ENCODE results near the gene USP17L17. TPM values are rescaled to one million over a fixed set of nuclear protein-coding genes. Genes with fewer than 3 reads are reported as not detected.
"Not testable (repeated sequence)": the region's sequence is repeated elsewhere in the genome, so short reads cannot be mapped to it uniquely, and the experiment has no call there.

The USP17L17 gene, protein sequence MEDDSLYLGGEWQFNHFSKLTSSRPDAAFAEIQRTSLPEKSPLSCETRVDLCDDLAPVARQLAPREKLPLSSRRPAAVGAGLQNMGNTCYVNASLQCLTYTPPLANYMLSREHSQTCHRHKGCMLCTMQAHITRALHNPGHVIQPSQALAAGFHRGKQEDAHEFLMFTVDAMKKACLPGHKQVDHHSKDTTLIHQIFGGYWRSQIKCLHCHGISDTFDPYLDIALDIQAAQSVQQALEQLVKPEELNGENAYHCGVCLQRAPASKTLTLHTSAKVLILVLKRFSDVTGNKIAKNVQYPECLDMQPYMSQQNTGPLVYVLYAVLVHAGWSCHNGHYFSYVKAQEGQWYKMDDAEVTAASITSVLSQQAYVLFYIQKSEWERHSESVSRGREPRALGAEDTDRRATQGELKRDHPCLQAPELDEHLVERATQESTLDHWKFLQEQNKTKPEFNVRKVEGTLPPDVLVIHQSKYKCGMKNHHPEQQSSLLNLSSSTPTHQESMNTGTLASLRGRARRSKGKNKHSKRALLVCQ
- total RNA-seq, result not detected in 2 replicates
- long read RNA-seq, result 0 reads

DNA sequence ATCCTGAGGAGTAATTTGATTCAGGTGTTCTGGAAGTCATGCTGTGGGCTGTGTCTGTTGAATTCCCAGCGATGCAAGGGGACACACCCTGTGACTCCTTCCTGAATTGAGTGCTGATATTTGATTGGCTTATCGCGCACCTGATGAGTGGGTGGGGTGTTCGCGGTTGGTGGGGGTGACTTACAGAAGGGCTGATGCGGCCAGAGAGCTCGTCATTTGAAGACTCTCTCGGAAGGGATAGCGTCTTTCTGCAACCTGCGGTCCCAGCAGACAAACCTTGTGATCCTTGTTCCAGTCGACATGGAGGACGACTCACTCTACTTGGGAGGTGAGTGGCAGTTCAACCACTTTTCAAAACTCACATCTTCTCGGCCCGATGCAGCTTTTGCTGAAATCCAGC, at the start of gene USP17L17:
TSS of gene USP17L17 (plus strand) at position 301 of the 400 bp plus-strand sequence. CDS start at position 301, 0 bp downstream.
- not testable (repeated sequence) for H3K27ac Mint-ChIP-seq (ENCODE audit: unreplicated experiment); DNase-seq (ENCODE audit: low read depth, low spot score); H3K36me3 Mint-ChIP-seq (ENCODE audit: low read depth); H3K9me3 Mint-ChIP-seq; H3K4me1 Mint-ChIP-seq; H3K4me3 Mint-ChIP-seq; H3K27me3 Mint-ChIP-seq (ENCODE audit: low read depth)

DNA sequence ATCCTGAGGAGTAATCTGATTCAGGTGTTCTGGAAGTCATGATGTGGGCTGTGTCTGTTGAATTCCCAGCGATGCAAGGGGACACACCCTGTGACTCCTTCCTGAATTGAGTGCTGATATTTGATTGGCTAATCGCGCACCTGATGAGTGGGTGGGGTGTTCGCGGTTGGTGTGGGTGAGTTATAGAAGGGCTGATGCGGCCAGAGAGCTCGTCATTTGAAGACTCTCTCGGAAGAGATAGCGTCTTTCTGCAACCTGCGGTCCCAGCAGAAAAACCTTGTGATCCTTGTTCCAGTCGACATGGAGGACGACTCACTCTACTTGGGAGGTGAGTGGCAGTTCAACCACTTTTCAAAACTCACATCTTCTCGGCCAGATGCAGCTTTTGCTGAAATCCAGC, 33.3 kb upstream of the USP17L17 start, which contains the start of gene USP17L10:
TSS of gene USP17L10 (plus strand) at position 301 of the 400 bp plus-strand sequence. CDS start at position 301, 0 bp downstream.
- H3K9me3 Mint-ChIP-seq; H3K4me1 Mint-ChIP-seq; H3K36me3 Mint-ChIP-seq (ENCODE audit: low read depth); H3K27me3 Mint-ChIP-seq (ENCODE audit: low read depth); H3K4me3 Mint-ChIP-seq; H3K27ac Mint-ChIP-seq (ENCODE audit: unreplicated experiment); DNase-seq (ENCODE audit: low read depth, low spot score): not testable (repeated sequence)

DNA sequence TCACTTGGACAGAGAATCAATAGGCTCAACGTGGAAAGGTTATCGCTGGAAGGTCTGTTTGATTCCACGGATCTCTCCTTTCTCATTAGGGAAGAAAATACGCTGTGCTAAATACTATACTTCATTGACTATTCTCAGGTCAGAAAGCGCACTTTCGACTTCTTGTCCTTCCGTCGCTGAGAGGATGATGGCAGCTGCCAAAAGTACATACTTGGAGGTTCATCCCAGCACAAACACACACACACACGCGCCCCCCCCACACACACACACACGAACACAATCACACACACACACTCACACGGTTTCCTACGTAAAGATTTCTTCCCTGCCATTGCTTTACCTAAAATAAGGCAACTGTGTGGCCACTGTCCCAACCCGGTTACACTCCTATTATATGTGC, 29.0 kb upstream of the USP17L17 start:
- not testable (repeated sequence) for H3K4me1 Mint-ChIP-seq; H3K36me3 Mint-ChIP-seq (ENCODE audit: low read depth); H3K27ac Mint-ChIP-seq (ENCODE audit: unreplicated experiment); DNase-seq (ENCODE audit: low read depth, low spot score); H3K27me3 Mint-ChIP-seq (ENCODE audit: low read depth); H3K4me3 Mint-ChIP-seq; H3K9me3 Mint-ChIP-seq

DNA sequence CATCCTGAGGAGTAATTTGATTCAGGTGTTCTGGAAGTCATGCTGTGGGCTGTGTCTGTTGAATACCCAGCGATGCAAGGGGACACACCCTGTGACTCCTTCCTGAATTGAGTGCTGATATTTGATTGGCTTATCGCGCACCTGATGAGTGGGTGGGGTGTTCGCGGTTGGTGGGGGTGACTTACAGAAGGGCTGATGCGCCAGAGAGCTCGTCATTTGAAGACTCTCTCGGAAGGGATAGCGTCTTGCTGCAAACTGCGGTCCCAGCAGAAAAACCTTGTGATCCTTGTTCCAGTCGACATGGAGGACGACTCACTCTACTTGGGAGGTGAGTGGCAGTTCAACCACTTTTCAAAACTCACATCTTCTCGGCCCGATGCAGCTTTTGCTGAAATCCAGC, 28.6 kb upstream of the USP17L17 start, which contains the start of gene USP17L11:
TSS of gene USP17L11 (plus strand) at position 301 of the 400 bp plus-strand sequence. CDS start at position 301, 0 bp downstream.
- not testable (repeated sequence) for H3K4me1 Mint-ChIP-seq; H3K9me3 Mint-ChIP-seq; H3K27me3 Mint-ChIP-seq (ENCODE audit: low read depth); H3K4me3 Mint-ChIP-seq; DNase-seq (ENCODE audit: low read depth, low spot score); H3K36me3 Mint-ChIP-seq (ENCODE audit: low read depth); H3K27ac Mint-ChIP-seq (ENCODE audit: unreplicated experiment)

DNA sequence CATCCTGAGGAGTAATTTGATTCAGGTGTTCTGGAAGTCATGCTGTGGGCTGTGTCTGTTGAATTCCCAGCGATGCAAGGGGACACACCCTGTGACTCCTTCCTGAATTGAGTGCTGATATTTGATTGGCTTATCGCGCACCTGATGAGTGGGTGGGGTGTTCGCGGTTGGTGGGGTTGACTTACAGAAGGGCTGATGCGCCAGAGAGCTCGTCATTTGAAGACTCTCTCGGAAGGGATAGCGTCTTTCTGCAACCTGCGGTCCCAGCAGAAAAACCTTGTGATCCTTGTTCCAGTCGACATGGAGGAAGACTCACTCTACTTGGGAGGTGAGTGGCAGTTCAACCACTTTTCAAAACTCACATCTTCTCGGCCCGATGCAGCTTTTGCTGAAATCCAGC, 23.8 kb upstream of the USP17L17 start, which contains the start of gene USP17L12:
TSS of gene USP17L12 (plus strand) at position 301 of the 400 bp plus-strand sequence. CDS start at position 301, 0 bp downstream.
- not testable (repeated sequence) for H3K4me1 Mint-ChIP-seq; H3K36me3 Mint-ChIP-seq (ENCODE audit: low read depth); DNase-seq (ENCODE audit: low read depth, low spot score); H3K9me3 Mint-ChIP-seq; H3K4me3 Mint-ChIP-seq; H3K27ac Mint-ChIP-seq (ENCODE audit: unreplicated experiment); H3K27me3 Mint-ChIP-seq (ENCODE audit: low read depth)

DNA sequence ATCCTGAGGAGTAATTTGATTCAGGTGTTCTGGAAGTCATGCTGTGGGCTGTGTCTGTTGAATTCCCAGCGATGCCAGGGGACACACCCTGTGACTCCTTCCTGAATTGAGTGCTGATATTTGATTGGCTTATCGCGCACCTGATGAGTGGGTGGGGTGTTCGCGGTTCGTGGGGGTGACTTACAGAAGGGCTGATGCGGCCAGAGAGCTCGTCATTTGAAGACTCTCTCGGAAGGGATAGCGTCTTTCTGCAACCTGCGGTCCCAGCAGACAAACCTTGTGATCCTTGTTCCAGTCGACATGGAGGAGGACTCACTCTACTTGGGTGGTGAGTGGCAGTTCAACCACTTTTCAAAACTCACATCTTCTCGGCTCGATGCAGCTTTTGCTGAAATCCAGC, 19.1 kb upstream of the USP17L17 start, which contains the start of gene USP17L13:
TSS of gene USP17L13 (plus strand) at position 301 of the 400 bp plus-strand sequence. CDS start at position 301, 0 bp downstream.
- DNase-seq (ENCODE audit: low read depth, low spot score); H3K27ac Mint-ChIP-seq (ENCODE audit: unreplicated experiment); H3K4me3 Mint-ChIP-seq; H3K4me1 Mint-ChIP-seq; H3K36me3 Mint-ChIP-seq (ENCODE audit: low read depth); H3K27me3 Mint-ChIP-seq (ENCODE audit: low read depth); H3K9me3 Mint-ChIP-seq: not testable (repeated sequence)

DNA sequence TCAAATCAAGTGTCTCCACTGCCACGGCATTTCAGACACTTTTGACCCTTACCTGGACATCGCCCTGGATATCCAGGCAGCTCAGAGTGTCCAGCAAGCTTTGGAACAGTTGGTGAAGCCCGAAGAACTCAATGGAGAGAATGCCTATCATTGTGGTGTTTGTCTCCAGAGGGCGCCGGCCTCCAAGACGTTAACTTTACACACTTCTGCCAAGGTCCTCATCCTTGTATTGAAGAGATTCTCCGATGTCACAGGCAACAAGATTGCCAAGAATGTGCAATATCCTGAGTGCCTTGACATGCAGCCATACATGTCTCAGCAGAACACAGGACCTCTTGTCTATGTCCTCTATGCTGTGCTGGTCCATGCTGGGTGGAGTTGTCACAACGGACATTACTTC, 13.4 kb upstream of the USP17L17 start:
- H3K9me3 Mint-ChIP-seq; H3K27ac Mint-ChIP-seq (ENCODE audit: unreplicated experiment); H3K27me3 Mint-ChIP-seq (ENCODE audit: low read depth); H3K4me3 Mint-ChIP-seq; H3K4me1 Mint-ChIP-seq; H3K36me3 Mint-ChIP-seq (ENCODE audit: low read depth): not testable (repeated sequence)
- DNase-seq (ENCODE audit: low read depth, low spot score), result peak; percentile 0

DNA sequence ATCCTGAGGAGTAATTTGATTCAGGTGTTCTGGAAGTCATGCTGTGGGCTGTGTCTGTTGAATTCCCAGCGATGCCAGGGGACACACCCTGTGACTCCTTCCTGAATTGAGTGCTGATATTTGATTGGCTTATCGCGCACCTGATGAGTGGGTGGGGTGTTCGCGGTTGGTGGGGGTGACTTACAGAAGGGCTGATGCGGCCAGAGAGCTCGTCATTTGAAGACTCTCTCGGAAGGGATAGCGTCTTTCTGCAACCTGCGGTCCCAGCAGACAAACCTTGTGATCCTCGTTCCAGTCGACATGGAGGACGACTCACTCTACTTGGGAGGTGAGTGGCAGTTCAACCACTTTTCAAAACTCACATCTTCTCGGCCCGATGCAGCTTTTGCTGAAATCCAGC, 9.6 kb upstream of the USP17L17 start, which contains the start of gene USP17L15:
TSS of gene USP17L15 (plus strand) at position 301 of the 400 bp plus-strand sequence. CDS start at position 301, 0 bp downstream.
- H3K27ac Mint-ChIP-seq (ENCODE audit: unreplicated experiment); H3K4me1 Mint-ChIP-seq; DNase-seq (ENCODE audit: low read depth, low spot score); H3K27me3 Mint-ChIP-seq (ENCODE audit: low read depth); H3K4me3 Mint-ChIP-seq; H3K9me3 Mint-ChIP-seq; H3K36me3 Mint-ChIP-seq (ENCODE audit: low read depth): not testable (repeated sequence)

DNA sequence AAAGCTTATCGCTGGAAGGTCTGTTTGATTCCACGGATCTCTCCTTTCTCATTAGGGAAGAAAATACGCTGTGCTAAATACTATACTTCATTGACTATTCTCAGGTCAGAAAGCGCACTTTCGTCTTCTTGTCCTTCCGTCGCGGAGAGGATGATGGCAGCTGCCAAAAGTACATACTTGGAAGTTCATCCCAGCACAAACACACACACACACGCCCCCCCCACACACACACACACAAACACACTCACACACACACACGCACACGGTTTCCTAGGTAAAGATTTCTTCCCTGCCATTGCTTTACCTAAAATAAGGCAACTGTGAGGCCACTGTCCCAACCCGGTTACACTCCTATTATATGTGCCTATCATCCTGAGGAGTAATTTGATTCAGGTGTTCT, 5.2 kb upstream of the USP17L17 start:
- H3K36me3 Mint-ChIP-seq (ENCODE audit: low read depth); H3K4me1 Mint-ChIP-seq; H3K4me3 Mint-ChIP-seq; H3K9me3 Mint-ChIP-seq; DNase-seq (ENCODE audit: low read depth, low spot score); H3K27ac Mint-ChIP-seq (ENCODE audit: unreplicated experiment); H3K27me3 Mint-ChIP-seq (ENCODE audit: low read depth): not testable (repeated sequence)

DNA sequence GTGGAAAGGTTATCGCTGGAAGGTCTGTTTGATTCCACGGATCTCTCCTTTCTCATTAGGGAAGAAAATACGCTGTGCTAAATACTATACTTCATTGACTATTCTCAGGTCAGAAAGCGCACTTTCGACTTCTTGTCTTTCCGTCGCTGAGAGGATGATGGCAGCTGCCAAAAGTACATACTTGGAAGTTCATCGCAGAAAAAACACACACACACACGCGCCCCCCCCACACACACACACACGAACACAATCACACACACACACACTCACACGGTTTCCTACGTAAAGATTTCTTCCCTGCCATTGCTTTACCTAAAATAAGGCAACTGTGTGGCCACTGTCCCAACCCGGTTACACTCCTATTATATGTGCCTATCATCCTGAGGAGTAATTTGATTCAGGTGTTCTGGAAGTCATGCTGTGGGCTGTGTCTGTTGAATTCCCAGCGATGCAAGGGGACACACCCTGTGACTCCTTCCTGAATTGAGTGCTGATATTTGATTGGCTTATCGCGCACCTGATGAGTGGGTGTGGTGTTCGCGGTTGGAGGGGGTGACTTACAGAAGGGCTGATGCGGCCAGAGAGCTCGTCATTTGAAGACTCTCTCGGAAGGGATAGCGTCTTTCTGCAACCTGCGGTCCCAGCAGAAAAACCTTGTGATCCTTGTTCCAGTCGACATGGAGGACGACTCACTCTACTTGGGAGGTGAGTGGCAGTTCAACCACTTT, 4.4 kb downstream of the USP17L17 start, which contains the start of gene USP17L18:
TSS of gene USP17L18 (plus strand) at position 678 of the 728 bp plus-strand sequence. CDS start at position 678, 0 bp downstream.
- not testable (repeated sequence) for H3K4me3 Mint-ChIP-seq; H3K27me3 Mint-ChIP-seq (ENCODE audit: low read depth); DNase-seq (ENCODE audit: low read depth, low spot score); H3K4me1 Mint-ChIP-seq; H3K36me3 Mint-ChIP-seq (ENCODE audit: low read depth); H3K9me3 Mint-ChIP-seq; H3K27ac Mint-ChIP-seq (ENCODE audit: unreplicated experiment)

DNA sequence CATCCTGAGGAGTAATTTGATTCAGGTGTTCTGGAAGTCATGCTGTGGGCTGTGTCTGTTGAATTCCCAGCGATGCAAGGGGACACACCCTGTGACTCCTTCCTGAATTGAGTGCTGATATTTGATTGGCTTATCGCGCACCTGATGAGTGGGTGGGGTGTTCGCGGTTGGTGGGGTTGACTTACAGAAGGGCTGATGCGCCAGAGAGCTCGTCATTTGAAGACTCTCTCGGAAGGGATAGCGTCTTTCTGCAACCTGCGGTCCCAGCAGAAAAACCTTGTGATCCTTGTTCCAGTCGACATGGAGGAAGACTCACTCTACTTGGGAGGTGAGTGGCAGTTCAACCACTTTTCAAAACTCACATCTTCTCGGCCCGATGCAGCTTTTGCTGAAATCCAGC, 9.4 kb downstream of the USP17L17 start, which contains the start of gene USP17L19:
TSS of gene USP17L19 (plus strand) at position 301 of the 400 bp plus-strand sequence. CDS start at position 301, 0 bp downstream.
- not testable (repeated sequence) for H3K36me3 Mint-ChIP-seq (ENCODE audit: low read depth); H3K9me3 Mint-ChIP-seq; H3K4me1 Mint-ChIP-seq; H3K4me3 Mint-ChIP-seq; H3K27me3 Mint-ChIP-seq (ENCODE audit: low read depth); DNase-seq (ENCODE audit: low read depth, low spot score); H3K27ac Mint-ChIP-seq (ENCODE audit: unreplicated experiment)

DNA sequence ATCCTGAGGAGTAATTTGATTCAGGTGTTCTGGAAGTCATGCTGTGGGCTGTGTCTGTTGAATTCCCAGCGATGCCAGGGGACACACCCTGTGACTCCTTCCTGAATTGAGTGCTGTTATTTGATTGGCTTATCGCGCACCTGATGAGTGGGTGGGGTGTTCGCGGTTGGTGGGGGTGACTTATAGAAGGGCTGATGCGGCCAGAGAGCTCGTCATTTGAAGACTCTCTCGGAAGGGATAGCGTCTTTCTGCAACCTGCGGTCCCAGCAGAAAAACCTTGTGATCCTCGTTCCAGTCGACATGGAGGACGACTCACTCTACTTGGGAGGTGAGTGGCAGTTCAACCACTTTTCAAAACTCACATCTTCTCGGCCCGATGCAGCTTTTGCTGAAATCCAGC, 14.1 kb downstream of the USP17L17 start, which contains the start of gene USP17L20:
TSS of gene USP17L20 (plus strand) at position 301 of the 400 bp plus-strand sequence. CDS start at position 301, 0 bp downstream.
- not testable (repeated sequence) for DNase-seq (ENCODE audit: low read depth, low spot score); H3K4me3 Mint-ChIP-seq; H3K27ac Mint-ChIP-seq (ENCODE audit: unreplicated experiment); H3K9me3 Mint-ChIP-seq; H3K27me3 Mint-ChIP-seq (ENCODE audit: low read depth); H3K4me1 Mint-ChIP-seq; H3K36me3 Mint-ChIP-seq (ENCODE audit: low read depth)

DNA sequence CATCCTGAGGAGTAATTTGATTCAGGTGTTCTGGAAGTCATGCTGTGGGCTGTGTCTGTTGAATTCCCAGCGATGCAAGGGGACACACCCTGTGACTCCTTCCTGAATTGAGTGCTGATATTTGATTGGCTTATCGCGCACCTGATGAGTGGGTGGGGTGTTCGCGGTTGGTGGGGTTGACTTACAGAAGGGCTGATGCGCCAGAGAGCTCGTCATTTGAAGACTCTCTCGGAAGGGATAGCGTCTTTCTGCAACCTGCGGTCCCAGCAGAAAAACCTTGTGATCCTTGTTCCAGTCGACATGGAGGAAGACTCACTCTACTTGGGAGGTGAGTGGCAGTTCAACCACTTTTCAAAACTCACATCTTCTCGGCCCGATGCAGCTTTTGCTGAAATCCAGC, 18.9 kb downstream of the USP17L17 start, which contains the start of gene USP17L21:
TSS of gene USP17L21 (plus strand) at position 301 of the 400 bp plus-strand sequence. CDS start at position 301, 0 bp downstream.
- not testable (repeated sequence) for H3K27me3 Mint-ChIP-seq (ENCODE audit: low read depth); H3K4me1 Mint-ChIP-seq; H3K27ac Mint-ChIP-seq (ENCODE audit: unreplicated experiment); H3K9me3 Mint-ChIP-seq; DNase-seq (ENCODE audit: low read depth, low spot score); H3K4me3 Mint-ChIP-seq; H3K36me3 Mint-ChIP-seq (ENCODE audit: low read depth)
